Rectal smooth muscle tissue (tissue), 1 donor: ENCODE data around the gene TMX4.

Experiments used
- H3K27ac ChIP-seq: one replicate; pipeline ENCODE4 v1.7.0; 2013; ENCODE audit warnings: low read depth, low read length, inconsistent platforms
- H3K27me3 ChIP-seq: one replicate; pipeline ENCODE4 v1.7.0; 2013; ENCODE audit warnings: low read length; ENCODE audit not compliant: control insufficient read depth, insufficient read depth
- H3K36me3 ChIP-seq: one replicate; pipeline ENCODE4 v1.7.0; 2013; ENCODE audit warnings: low read length; ENCODE audit not compliant: control insufficient read depth, insufficient read depth
- H3K4me1 ChIP-seq: one replicate; pipeline ENCODE4 v1.7.0; 2013; ENCODE audit warnings: low read length; ENCODE audit not compliant: control insufficient read depth, insufficient read depth
- H3K4me3 ChIP-seq: one replicate; pipeline ENCODE4 v1.7.0; 2013; ENCODE audit warnings: low read length
- H3K9ac ChIP-seq: one replicate; pipeline ENCODE4 v1.7.0; 2013; ENCODE audit warnings: low read length

Gene TMX4

DNA sequence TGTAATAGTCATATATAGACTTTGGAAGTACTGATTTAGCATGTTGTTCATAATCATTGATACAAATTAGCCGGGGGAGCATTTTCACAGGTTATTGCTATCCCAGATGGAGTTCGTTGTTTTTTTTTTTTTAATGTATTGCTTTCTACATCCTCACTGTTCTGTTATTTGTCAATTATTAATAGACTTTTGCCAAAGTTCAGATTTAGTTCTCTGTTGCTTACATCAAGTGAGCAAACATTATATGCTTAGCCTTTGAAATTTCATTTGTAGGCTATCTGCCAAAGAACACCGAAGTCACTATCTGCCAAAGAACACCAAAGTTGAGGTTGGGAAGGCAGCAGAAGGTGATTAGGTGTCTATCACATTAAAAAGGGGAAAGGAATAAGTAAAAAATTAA is 79.2 kb downstream of the TMX4 start, which contains the start of gene HAO1:
HAO1 (minus strand) TSS at position 118 of the 400 bp plus-strand sequence; CDS start at position 82, 36 bp downstream.
- peaks cover 3% of the 10 kb centered on the region for H3K4me1 ChIP-seq
- no peak within 1 kb of the TSS for H3K9ac ChIP-seq
- H3K36me3 ChIP-seq = no peaks in the 10 kb centered on the region
- no peak within 1 kb of the TSS for H3K27ac ChIP-seq
- H3K27me3 ChIP-seq = no peaks in the 10 kb centered on the region
- no peak within 1 kb of the TSS for H3K4me3 ChIP-seq

DNA sequence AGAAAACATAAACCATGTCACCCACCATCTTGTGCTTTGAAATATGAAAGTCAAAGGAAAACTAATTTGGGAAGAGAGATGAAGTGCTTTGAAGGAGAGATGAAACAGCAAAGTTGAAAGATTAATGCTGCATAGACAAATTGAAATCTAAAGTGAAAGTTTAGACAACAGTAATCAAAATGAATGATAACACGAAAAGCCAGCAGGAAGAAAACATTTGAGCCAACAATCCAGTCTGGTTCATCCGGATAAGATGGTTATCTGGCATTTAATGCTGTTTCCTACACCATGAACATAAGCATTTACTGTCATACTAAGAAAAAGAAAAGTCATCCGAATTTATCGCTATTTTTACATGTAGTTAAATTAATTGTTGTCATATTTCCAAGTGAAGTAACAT is 79.9 kb downstream of the TMX4 start:
- H3K9ac ChIP-seq = no peak overlapping the region
- H3K4me3 ChIP-seq = no peak overlapping the region
- no peaks in the 10 kb centered on the region for H3K36me3 ChIP-seq
- no peaks in the 10 kb centered on the region for H3K27me3 ChIP-seq
- no peak overlapping the region for H3K27ac ChIP-seq
- peaks cover 3% of the 10 kb centered on the region for H3K4me1 ChIP-seq

DNA sequence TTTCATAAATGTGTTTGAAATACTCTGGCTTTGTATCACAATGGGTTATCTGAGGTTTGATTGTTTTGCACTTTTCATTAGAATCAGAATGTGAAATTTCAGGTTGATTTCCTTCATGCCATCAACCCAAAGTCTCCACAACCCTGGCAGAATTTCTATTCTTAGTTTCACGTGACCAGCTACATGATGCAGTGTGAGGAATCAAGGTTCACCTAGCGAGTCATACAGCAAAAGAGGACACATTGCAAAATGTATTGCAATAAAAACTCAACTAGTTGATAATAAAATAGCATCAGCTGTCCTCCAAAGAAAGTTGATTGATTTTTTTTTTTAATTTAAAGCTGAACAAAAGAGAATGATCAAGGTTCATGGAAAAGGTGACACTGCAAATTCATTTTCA is 81.5 kb downstream of the TMX4 start:
- no peak overlapping the region for H3K27ac ChIP-seq
- peaks cover 3% of the 10 kb centered on the region for H3K4me1 ChIP-seq
- H3K9ac ChIP-seq = no peak overlapping the region
- H3K36me3 ChIP-seq = no peaks in the 10 kb centered on the region
- no peaks in the 10 kb centered on the region for H3K27me3 ChIP-seq
- H3K4me3 ChIP-seq = no peak overlapping the region

DNA sequence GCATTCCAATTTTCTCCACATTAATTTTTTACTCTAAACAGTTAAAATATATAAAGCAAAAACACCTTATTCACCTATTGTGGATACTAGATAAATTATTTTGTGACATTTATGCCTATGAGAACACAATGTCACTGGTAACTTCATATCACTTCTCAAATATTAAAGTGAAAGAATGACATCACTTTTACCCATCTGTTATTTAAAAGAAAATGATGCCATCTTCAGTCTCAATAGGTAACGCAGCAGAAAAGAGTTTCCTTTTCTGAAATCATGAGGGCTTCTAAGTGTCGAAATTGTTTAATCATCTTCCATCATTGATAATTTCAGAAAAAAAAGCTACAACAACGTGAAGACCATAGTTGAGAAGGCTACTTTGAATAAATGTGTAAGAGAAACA is 82.2 kb downstream of the TMX4 start:
- Histone ChIP-seq H3K9ac (no peak overlapping the region), H3K36me3 (no peaks in the 10 kb centered on the region), H3K4me3 (no peak overlapping the region), H3K4me1 (peaks cover 3% of the 10 kb centered on the region), H3K27me3 (no peaks in the 10 kb centered on the region), H3K27ac (no peak overlapping the region)

DNA sequence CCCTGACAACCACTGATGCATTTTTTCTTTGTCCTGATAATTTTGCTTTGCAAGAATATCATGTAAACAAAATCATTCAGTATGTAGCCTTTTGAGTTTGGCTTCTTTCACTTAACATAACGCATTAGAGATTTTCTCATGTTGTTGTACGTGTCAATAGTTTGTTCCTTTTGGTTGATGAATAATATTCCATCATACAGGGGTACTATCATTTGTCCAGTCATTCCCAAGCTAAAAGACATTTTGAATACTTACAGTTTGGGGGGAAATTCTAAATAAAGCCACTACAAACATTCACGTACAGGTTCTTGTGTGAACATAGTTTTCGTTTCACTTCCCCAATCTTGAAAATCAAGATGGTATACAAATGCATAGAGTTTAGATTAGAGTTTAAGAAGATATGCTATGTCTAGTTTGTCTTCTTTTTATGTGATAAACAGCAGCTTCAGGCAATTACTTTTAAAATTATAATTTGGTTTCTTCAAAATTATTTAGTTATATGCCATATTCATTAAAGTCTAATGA is 84.5 kb downstream of the TMX4 start:
- peaks cover 3% of the 10 kb centered on the region for H3K4me1 ChIP-seq
- H3K27me3 ChIP-seq = no peaks in the 10 kb centered on the region
- no peak overlapping the region for H3K27ac ChIP-seq
- no peak overlapping the region for H3K9ac ChIP-seq
- no peaks in the 10 kb centered on the region for H3K36me3 ChIP-seq
- H3K4me3 ChIP-seq = no peak overlapping the region

DNA sequence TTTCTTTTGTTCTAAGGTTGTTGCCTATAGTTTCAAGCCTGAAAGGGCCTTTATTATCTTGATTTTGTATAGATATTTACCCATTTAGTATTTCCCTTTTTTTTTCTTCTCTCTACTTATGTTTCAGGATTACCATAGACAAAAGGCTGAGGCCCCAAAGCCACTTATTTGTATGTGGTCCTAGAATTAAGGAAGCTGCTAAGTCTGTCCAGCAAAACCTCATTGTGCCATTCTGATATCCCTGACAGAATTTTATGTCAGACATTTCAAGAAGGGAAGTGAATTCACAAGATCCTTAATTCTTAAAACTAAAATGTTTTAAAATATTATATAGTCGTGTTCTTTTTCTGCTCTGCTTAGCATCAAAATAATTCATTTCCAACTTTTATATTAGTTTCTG is 86.2 kb downstream of the TMX4 start:
- no peak overlapping the region for H3K4me3 ChIP-seq
- H3K27me3 ChIP-seq = no peaks in the 10 kb centered on the region
- no peak overlapping the region for H3K9ac ChIP-seq
- H3K27ac ChIP-seq = no peak overlapping the region
- H3K4me1 ChIP-seq = peaks cover 3% of the 10 kb centered on the region
- H3K36me3 ChIP-seq = no peaks in the 10 kb centered on the region

DNA sequence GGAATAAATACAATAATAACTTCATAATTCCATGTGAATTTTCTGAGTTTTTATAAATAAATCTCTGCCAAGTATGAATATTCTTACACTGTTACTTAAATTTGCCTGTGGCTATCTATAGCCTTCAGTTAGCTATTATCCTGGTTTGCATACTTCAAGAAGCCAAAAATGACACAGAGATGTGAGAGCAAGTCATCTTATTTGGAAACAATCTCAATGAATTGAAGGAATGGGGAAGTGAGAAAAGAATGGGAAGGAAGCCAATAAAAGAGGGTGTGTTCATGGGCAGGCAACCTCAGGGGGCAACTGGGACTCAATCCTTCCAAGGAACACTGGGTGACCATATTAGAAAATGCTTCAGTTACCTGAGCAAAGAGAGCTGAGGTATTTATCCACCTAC is 89.2 kb downstream of the TMX4 start:
- Histone ChIP-seq H3K27ac (no peak overlapping the region), H3K4me3 (no peak overlapping the region), H3K4me1 (no peaks in the 10 kb centered on the region), H3K36me3 (no peaks in the 10 kb centered on the region), H3K27me3 (no peaks in the 10 kb centered on the region), H3K9ac (no peak overlapping the region)
